Renal cortical epithelial cell (primary cell): ENCODE results near the gene RFC2. TPM values are rescaled to one million over a fixed set of nuclear protein-coding genes. Genes with fewer than 3 reads are reported as not detected.

Experiments
- DNase-seq: peaks from one replicate; pipeline ENCODE4 v3.0.0-alpha.2; 2011; ENCODE audit warnings: low read depth
- total RNA-seq: library from RNA; depleted of rRNA; stranded (reverse); fragments of >200 nt; gene quantifications from 2 replicates; pipeline ENCODE4 v1.2.3, GENCODE V29; 2014

The RFC2 gene
- 8.8 and 24.7 TPM in 2 replicates for total RNA-seq

- DNase-seq: peak; percentile 82
Observed at GRCh38 chr7:74254129-74254857, at the start of gene RFC2. Gene RFC2 (minus strand): TSS chr7:74254399. CDS start chr7:74254383, 16 bp downstream.

DNA sequence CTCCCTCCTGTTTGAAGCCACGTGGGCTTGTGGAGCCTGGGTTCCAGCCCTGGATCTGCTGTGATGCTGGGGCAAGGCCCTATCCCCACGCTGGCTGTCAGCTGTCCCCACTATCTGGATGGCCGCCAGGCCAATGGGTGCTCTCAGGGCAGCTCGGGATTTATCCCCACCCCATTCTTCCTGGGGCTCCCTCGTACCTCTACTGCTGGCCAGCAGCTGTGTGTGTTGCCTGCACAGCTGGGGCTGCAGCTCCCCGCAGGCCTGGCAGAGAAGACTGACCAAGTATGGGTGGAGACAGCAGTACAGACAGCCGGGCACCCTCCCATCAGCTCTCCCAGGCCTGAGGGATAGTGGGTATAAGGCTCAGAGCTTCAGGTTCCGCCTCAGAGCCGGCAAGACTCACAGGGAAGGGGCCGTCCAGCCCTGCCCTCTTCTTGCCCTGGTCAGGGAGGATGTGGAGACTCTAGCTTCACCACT is 48.6 kb upstream of the RFC2 start:
- no peak for DNase-seq

GRCh38 chr7:74300926-74301325 is 46.7 kb upstream of the RFC2 start:
- DNase-seq: no peak

DNA sequence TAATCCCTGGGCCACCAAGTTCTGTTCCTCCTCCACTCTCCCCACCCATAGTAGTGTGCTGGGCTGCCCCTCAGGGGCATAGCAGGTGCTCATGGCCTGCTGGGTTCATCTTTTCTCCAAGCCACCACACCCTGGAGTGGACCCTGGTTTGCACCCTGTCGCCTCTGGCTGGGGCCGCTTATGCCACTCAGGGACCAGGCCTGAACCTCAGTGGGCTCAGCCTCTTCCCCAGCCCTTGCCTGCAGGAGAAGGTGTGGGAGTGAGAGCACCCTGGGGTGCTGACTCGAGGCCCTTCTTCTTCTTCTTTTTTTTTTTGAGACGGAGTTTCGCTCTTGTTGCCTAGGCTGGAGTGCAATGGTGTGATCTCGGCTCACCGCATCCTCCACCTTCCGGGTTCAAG is 45.2 kb upstream of the RFC2 start:
- DNase-seq: no peak

- DNase-seq: no peak
Observed at GRCh38 chr7:74297516-74298233, 43.5 kb upstream of the RFC2 start.

GRCh38 chr7:74294191-74294998 is 40.2 kb upstream of the RFC2 start:
- no peak for DNase-seq

DNA sequence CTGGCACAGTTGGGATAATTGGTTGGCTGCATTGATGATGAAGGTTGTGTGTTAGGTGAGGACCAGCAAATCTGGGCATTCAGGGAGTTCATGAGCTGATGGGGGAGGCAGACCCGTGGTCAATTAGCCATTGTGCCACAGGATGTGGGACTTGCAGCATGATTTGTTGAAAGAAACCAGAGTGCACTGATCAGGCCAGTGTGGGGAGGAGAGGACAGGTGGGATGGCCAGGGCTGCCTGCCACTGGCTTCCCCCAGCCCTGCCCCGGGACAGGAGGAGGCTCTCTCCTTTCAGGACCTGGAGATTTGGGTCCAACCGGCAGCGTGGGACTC is 39.3 kb upstream of the RFC2 start:
- no peak for DNase-seq

GRCh38 chr7:74292757-74293576 is 38.8 kb upstream of the RFC2 start:
- DNase-seq: no peak

DNA sequence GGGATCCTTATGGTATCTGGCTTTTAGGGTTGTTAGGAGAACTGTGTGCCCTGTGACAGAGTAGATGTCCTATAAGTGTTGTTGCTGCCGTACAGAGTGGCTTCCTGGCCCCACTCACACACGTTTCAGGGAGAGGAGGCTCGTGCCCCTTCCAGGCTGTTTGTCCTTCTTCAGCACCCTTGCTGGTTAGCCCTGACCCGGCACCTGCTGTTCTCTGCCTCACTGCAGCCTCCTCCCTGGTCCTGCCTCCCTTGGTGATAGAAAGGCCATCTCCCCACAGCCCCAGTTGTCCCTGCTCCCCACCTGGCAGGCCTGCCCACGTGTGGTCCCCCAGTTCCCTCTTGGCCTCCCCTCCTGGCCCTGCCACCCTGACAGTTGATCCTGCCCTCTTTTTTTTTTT is 37.3 kb upstream of the RFC2 start:
- no peak for DNase-seq

DNA sequence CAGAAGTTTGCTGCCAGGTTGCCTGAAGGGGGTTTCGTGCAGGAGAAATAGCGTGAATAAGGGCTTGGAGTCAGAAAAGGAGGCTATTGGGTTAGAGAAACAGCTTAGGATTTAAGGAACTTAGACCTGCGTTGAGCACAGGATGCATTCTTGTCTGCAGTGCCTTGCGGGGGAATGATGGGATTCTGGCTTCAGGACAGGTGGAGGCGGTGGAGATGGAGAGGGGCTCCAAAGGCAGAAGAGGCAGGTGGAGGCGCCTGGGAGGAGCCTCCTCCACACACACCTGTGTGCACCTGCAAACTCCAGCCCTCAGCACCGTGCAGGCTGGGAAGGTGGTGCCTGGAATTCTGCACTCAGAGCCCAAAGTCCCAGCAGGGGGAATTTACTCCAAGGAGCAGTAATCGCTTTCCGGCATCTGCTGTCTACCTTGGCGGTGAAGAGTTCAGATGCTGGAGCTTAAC is 36.8 kb upstream of the RFC2 start:
- DNase-seq: no peak

- DNase-seq: no peak
Observed at GRCh38 chr7:74290553-74290950, 36.4 kb upstream of the RFC2 start.

DNA sequence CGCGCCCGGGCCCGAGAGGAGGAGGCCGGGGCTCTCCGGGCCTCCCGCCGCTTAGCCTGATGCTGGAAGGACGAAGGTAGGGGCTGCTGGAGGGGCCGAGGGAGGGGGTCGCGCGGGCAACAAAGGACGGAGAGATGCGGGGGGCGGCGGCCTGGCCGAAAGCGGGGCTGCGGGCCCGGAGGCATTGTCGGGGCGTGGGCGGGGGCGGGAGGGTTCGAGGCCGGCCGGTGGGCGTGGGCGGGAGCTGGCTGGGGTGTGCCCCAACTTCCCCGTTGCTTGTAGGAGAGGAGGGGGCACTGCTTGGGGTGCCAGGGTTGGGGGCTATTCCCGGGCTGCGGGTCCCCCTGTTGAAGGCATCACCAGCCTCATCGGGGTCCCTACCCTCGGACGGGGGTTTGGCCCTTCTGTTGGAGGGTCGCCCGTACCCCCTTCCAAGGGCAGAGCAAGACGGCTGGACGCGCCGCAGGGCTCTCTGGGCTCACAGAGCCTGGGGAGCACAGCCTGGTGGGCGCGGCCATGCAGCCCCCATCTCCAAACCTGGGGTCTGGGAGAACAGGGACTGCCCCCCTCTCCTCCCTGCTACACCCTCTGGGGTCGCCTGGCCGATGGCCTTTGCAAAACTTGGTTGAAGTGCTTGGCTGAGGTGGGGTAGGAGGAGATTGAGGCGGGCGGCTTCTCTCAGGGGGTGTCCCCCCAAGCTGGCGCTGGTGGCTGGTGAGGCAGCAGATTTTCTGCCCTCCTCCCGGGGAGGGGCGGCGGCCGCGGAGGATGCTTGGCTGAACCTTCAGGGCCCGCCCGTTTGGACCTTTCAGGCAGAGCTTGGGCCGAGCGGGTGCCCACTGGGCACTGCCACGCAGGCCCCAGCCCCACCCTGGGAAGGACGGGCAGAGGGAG is 35.7 kb upstream of the RFC2 start:
- no peak for DNase-seq

- DNase-seq: no peak
Observed at GRCh38 chr7:74289018-74289658, 34.9 kb upstream of the RFC2 start, which contains the start of gene CLIP2. Gene CLIP2 (plus strand): TSS chr7:74289407. CDS start chr7:74317547, 28,140 bp downstream.

DNA sequence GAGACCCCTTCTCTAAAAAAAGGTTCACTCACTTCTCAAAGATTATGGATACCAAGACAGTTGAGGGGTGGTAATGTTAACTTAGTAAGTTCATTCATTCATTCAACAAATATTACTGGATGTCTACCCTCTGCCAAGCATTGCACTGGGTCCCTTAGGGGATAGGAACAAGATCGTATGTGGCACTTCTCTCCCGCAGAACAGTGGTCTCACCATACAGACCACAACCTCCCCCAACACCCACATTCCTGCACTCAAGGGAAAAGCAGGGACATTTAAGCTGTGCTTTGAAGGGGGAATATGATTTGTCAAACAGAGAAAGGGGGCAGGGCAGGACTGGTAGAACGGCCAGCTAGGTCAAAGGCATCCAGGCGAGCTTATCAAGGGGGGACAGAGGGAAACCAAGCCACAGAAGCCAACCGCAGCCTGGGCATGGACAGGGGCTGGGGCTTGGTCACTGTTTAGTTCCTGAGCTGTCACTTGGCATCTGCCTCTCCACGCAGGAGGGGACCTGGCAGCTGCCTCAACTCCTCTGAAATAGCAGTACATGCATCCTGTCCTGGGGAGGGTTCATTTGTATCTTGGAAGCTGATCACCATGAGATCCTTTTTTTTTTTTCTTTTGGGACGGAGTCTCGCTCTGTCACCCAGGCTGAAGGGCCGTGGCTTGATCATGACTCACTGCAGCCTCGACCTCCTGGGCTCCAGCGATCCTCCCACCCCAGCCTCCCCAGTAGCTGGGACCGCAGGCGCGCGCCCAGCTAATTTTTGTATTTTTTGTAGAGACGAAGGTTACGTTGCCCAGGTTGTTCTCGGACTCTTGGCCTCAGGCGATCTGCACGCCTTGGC is 34.1 kb upstream of the RFC2 start:
- no peak for DNase-seq

GRCh38 chr7:74287303-74288033 is 33.3 kb upstream of the RFC2 start:
- DNase-seq: no peak

DNA sequence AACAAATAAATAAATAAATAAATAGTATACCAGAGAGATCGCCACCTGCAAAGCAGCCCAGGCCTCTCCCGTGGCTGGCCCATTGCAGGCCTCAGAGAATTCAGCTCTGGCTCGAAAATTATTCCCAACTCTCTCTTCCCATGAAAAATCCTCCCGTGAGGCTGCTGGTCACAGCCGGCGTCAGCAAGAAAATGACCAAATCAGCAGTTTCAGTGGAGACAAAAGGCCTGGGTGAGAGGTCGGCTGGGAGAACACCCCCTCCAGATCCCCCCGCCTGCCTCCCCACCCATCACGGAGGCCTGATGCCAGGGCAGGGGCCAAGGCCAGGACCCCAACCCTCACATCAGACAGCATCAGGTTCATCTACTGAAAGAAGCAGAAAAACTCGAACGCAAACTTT is 31.9 kb upstream of the RFC2 start:
- no peak for DNase-seq

- no peak for DNase-seq
Observed at GRCh38 chr7:74284781-74285259, 30.6 kb upstream of the RFC2 start.

DNA sequence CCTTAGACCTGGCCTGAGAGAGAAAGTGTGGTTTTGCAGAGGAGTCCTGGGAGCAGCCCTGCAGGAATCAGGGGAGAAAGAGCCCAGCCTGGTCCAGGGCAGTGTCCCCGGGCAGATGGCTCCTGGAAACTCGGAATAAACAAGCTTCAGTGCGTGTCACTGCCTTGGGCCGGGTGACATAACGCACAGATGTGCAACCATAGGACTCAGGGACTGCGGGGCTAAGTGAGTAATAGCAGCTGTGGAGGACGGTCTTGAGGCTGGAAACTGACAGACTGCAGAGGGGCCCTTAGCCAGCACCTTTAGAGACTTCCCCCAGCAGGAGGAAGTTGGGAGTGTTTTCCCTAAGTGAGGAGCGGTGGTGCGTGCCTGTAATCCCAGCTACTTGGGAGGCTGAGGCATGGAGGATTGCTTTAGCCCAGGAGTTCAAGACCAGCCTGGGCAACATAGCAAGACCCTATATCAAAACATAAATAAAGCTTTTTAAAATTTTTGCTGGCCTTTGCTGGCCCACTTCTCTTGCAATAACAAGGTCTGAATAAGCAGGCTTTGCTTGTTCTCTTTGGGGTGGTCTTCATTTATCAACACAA is 29.8 kb upstream of the RFC2 start:
- no peak for DNase-seq
